Activated naive CD4-positive, alpha-beta T cell treated with anti-CD3 and anti-CD28 coated beads, Interleukin-2, amount 50 U/mL, for 72 hours (primary cell): ENCODE measurements around the gene POLK. TPM values are rescaled to one million over a fixed set of nuclear protein-coding genes. Genes with fewer than 3 reads are reported as not detected.
"Not testable (repeated sequence)": the region's sequence is repeated elsewhere in the genome, so short reads cannot be mapped to it uniquely, and the experiment has no call there.

Source experiments
- ATAC-seq, 2 donors: fragments of 150-1000 bp; cut with Tn5 transposase; 2 replicates each; pipeline ENCODE4 v1.10.0; 2021; ENCODE audit warnings: mild to moderate bottlenecking in 2 of 2, moderate library complexity in 2 of 2
- DNase-seq, 2 donors: peaks; one replicate each; pipeline ENCODE4 v3.0.0; 2021 to 2022; ENCODE audit warnings: low spot score in 2 of 2
- H3K27ac Mint-ChIP-seq, 2 donors: one replicate each; pipeline ENCODE4 v1.8.0; 2022; ENCODE audit warnings: mild to moderate bottlenecking in 2 of 2, mixed read lengths in 2 of 2
- H3K36me3 Mint-ChIP-seq, 2 donors: one replicate each; pipeline ENCODE4 v1.8.0; 2022; ENCODE audit warnings: mixed read lengths in 2 of 2
- H3K9me3 Mint-ChIP-seq, 2 donors: one replicate each; pipeline ENCODE4 v1.8.0; 2022; ENCODE audit warnings: mixed read lengths in 2 of 2
- total RNA-seq, 2 donors: library from RNA; stranded (reverse); gene quantifications; one replicate each; pipeline ENCODE4 v1.2.3, GENCODE V29; 2022

The POLK gene
- total RNA-seq, 2 donors from 2014 or later, result 35.4 to 44.7 TPM

GRCh38 chr5:75608870-75609269, 97.2 kb downstream of the POLK start:
- ATAC-seq, result no peak
- H3K27ac Mint-ChIP-seq, result no peak overlapping the region
- no peak for DNase-seq
- peaks cover 2% of the 10 kb centered on the region in 2 donors for H3K36me3 Mint-ChIP-seq
- H3K9me3 Mint-ChIP-seq, result peaks cover 0 to 4% of the 10 kb centered on the region in 2 donors

GRCh38 chr5:75610201-75610600, 98.5 kb downstream of the POLK start:
- DNase-seq (no peak), ATAC-seq (no peak)
- no peaks in the 10 kb centered on the region for H3K36me3 Mint-ChIP-seq
- no peak overlapping the region for H3K27ac Mint-ChIP-seq
- peaks cover 0 to 4% of the 10 kb centered on the region in 2 donors for H3K9me3 Mint-ChIP-seq

- not testable (repeated sequence) for DNase-seq, H3K36me3 Mint-ChIP-seq, ATAC-seq, H3K9me3 Mint-ChIP-seq
- H3K27ac Mint-ChIP-seq, result peak overlapping the region in 1 of 2 donors; percentile 22
These were observed 99.2 kb downstream of the POLK start for GRCh38 chr5:75610859-75611310.

- H3K36me3 Mint-ChIP-seq, result no peaks in the 10 kb centered on the region
- ATAC-seq (peak; percentile 20 to 57), DNase-seq (peak in 1 of 2 donors; percentile 10)
- peak within 1 kb of the TSS in 1 of 2 donors; percentile 22 for H3K27ac Mint-ChIP-seq
- H3K9me3 Mint-ChIP-seq, result peaks cover 0 to 4% of the 10 kb centered on the region in 2 donors
These were observed 99.9 kb downstream of the POLK start, which contains the start of gene ANKDD1B for GRCh38 chr5:75611311-75612225. Gene ANKDD1B, plus strand, starts transcription at chr5:75611453. Its CDS starts 182 bp downstream, at chr5:75611635.

- ATAC-seq (peak in 1 of 2 donors; percentile 23), DNase-seq (no peak)
- Mint-ChIP-seq H3K27ac (no peak overlapping the region), H3K9me3 (peaks cover 0 to 4% of the 10 kb centered on the region in 2 donors), H3K36me3 (no peaks in the 10 kb centered on the region)
These were observed 100.5 kb downstream of the POLK start for GRCh38 chr5:75612226-75612569.

- DNase-seq (no peak), ATAC-seq (no peak)
- Mint-ChIP-seq H3K36me3 (no peaks in the 10 kb centered on the region), H3K27ac (no peak overlapping the region), H3K9me3 (peaks cover 0 to 4% of the 10 kb centered on the region in 2 donors)
These were observed 101.2 kb downstream of the POLK start for GRCh38 chr5:75612901-75613300.

GRCh38 chr5:75614176-75614575, 102.5 kb downstream of the POLK start:
- Mint-ChIP-seq H3K27ac (no peak overlapping the region), H3K9me3 (peaks cover 0 to 4% of the 10 kb centered on the region in 2 donors), H3K36me3 (no peaks in the 10 kb centered on the region)
- DNase-seq (no peak), ATAC-seq (no peak)

GRCh38 chr5:75616371-75616881, 104.7 kb downstream of the POLK start:
- Mint-ChIP-seq H3K36me3 (no peaks in the 10 kb centered on the region), H3K27ac (no peak overlapping the region), H3K9me3 (peaks cover 0 to 4% of the 10 kb centered on the region in 2 donors)
- no peak for DNase-seq
- no peak for ATAC-seq

GRCh38 chr5:75616971-75617621, 105.4 kb downstream of the POLK start:
- Mint-ChIP-seq H3K9me3 (peaks cover 0 to 4% of the 10 kb centered on the region in 2 donors), H3K27ac (no peak overlapping the region), H3K36me3 (no peaks in the 10 kb centered on the region)
- ATAC-seq, result no peak
- DNase-seq, result no peak

- ATAC-seq (no peak), DNase-seq (no peak)
- no peak overlapping the region for H3K27ac Mint-ChIP-seq
- no peaks in the 10 kb centered on the region for H3K36me3 Mint-ChIP-seq
- peaks cover 0 to 2% of the 10 kb centered on the region in 2 donors for H3K9me3 Mint-ChIP-seq
These were observed 106.2 kb downstream of the POLK start for GRCh38 chr5:75617736-75618352.

GRCh38 chr5:75620184-75620959, 108.7 kb downstream of the POLK start:
- no peaks in the 10 kb centered on the region for H3K9me3 Mint-ChIP-seq
- H3K36me3 Mint-ChIP-seq, result no peaks in the 10 kb centered on the region
- ATAC-seq, result no peak
- DNase-seq, result no peak
- H3K27ac Mint-ChIP-seq, result no peak overlapping the region

GRCh38 chr5:75622564-75622963, 110.9 kb downstream of the POLK start:
- ATAC-seq, result no peak

GRCh38 chr5:75623846-75624245, 112.2 kb downstream of the POLK start:
- Mint-ChIP-seq H3K9me3 (no peaks in the 10 kb centered on the region), H3K27ac (no peak overlapping the region), H3K36me3 (no peaks in the 10 kb centered on the region)
- DNase-seq, result no peak
- no peak for ATAC-seq

More at GRCh38 chr5:75622564-75622963, 110.9 kb downstream of the POLK start:
- Mint-ChIP-seq H3K36me3 (no peaks in the 10 kb centered on the region), H3K9me3 (no peaks in the 10 kb centered on the region), H3K27ac (no peak overlapping the region)
- no peak for DNase-seq

- DNase-seq (no peak), ATAC-seq (no peak)
- Mint-ChIP-seq H3K9me3 (no peaks in the 10 kb centered on the region), H3K27ac (no peak overlapping the region), H3K36me3 (no peaks in the 10 kb centered on the region)
These were observed 115.3 kb downstream of the POLK start for GRCh38 chr5:75626959-75627358.

- DNase-seq, result no peak
- no peaks in the 10 kb centered on the region for H3K9me3 Mint-ChIP-seq
- no peaks in the 10 kb centered on the region for H3K36me3 Mint-ChIP-seq
- H3K27ac Mint-ChIP-seq, result no peak overlapping the region
- ATAC-seq, result no peak
These were observed 116.1 kb downstream of the POLK start for GRCh38 chr5:75627801-75628200.

- ATAC-seq (no peak), DNase-seq (no peak)
- Mint-ChIP-seq H3K36me3 (peaks cover 0 to 6% of the 10 kb centered on the region in 2 donors), H3K27ac (no peak overlapping the region), H3K9me3 (no peaks in the 10 kb centered on the region)
These were observed 119.2 kb downstream of the POLK start for GRCh38 chr5:75630875-75631274.
